Measurements from ENCODE around the gene ADGRA1. TPM values are rescaled to one million over a fixed set of nuclear protein-coding genes. Genes with fewer than 3 reads are reported as not detected.

The ADGRA1 gene
- total and polyA plus RNA-seq, 2 experiments from 2014 or later, result not detected

- TF ChIP-seq EZH2 (IDR thresholded peaks at IDR 0.05; ENCODE audit: insufficient read depth, poor library complexity, severe bottlenecking), result no peak
- no peak for TF ChIP-seq EZH2phosphoT487 (IDR thresholded peaks at IDR 0.05; ENCODE audit: insufficient read depth, low read depth)
Observed at GRCh38 chr10:133158756-133159610, 71.3 kb downstream of the ADGRA1 start.

GRCh38 chr10:133159611-133159949 is 71.9 kb downstream of the ADGRA1 start:
- Histone ChIP-seq H3K79me2 (ENCODE audit: insufficient read depth) (no peaks in the 10 kb centered on the region), H3K4me3 (no peak overlapping the region), H3K4me2 (ENCODE audit: unreplicated experiment) (no peak overlapping the region), H3K36me3 (ENCODE audit: low read depth) (no peaks in the 10 kb centered on the region), H3K4me1 (ENCODE audit: insufficient read depth) (no peaks in the 10 kb centered on the region), H3K27me3 (replicated peaks; ENCODE audit: insufficient read depth) (peaks cover 13% of the 10 kb centered on the region; the same call in 1 of the 2 replicates), H4K20me1 (ENCODE audit: insufficient read depth) (no peaks in the 10 kb centered on the region), H3K9ac (no peak overlapping the region), H2AFZ (no peak overlapping the region), H3K27ac (no peak overlapping the region), H3F3A (ENCODE audit: insufficient read depth) (no peaks in the 10 kb centered on the region), H3K9me3 (ENCODE audit: low read depth) (no peaks in the 10 kb centered on the region), H3K9me2 (ENCODE audit: insufficient read depth) (no peaks in the 10 kb centered on the region)
- WGBS, 2 experiments (ENCODE audit: low coverage in 1 of 2, low lambda C conversion rate in 2 of 2, missing lambda C conversion rate in 2 of 2), result 12% methylated on average over 2 to 15 of the region's 18 CpGs
- no peak for DNase-seq
- in situ Hi-C loops (cut with MboI), result no loop called here
- TF ChIP-seq EZH2 (IDR thresholded peaks at IDR 0.05; ENCODE audit: insufficient read depth, poor library complexity, severe bottlenecking) (no peak), EZH2phosphoT487 (IDR thresholded peaks at IDR 0.05; ENCODE audit: insufficient read depth, low read depth) (no peak)

More at GRCh38 chr10:133158756-133159610, 71.3 kb downstream of the ADGRA1 start:
- Histone ChIP-seq H3K36me3 (ENCODE audit: low read depth) (no peaks in the 10 kb centered on the region), H3K4me1 (ENCODE audit: insufficient read depth) (no peaks in the 10 kb centered on the region), H3K4me2 (ENCODE audit: unreplicated experiment) (no peak overlapping the region), H3K27me3 (replicated peaks; ENCODE audit: insufficient read depth) (peaks cover 19% of the 10 kb centered on the region), H2AFZ (no peak overlapping the region), H3K9me3 (ENCODE audit: low read depth) (no peaks in the 10 kb centered on the region), H3K79me2 (ENCODE audit: insufficient read depth) (no peaks in the 10 kb centered on the region), H3F3A (ENCODE audit: insufficient read depth) (no peaks in the 10 kb centered on the region), H3K27ac (no peak overlapping the region), H4K20me1 (ENCODE audit: insufficient read depth) (no peaks in the 10 kb centered on the region), H3K4me3 (no peak overlapping the region), H3K9me2 (ENCODE audit: insufficient read depth) (no peaks in the 10 kb centered on the region), H3K9ac (no peak overlapping the region)
- in situ Hi-C loops (cut with MboI), result no loop called here
- WGBS, 2 experiments (ENCODE audit: low coverage in 1 of 2, low lambda C conversion rate in 2 of 2, missing lambda C conversion rate in 2 of 2), result 34 to 37% methylated on average over 19 to 23 of the region's 23 CpGs
- peak; percentile 27 for DNase-seq

GRCh38 chr10:133159950-133160825 is 72.5 kb downstream of the ADGRA1 start, which contains the start of gene KNDC1:
KNDC1 (plus strand) TSS chr10:133160219; CDS start chr10:133160468, 249 bp downstream.
- in situ Hi-C loops (cut with MboI), result no loop called here
- WGBS, 2 experiments (ENCODE audit: low coverage in 1 of 2, low lambda C conversion rate in 2 of 2, missing lambda C conversion rate in 2 of 2), result 3% methylated on average over 57 of the region's 108 CpGs; no CpG with 5 or more reads in 1 of the 2 experiments
- no peaks in the 10 kb centered on the region for H3K36me3 ChIP-seq (ENCODE audit: low read depth)

GRCh38 chr10:133160826-133161471 is 73.2 kb downstream of the ADGRA1 start:
- Histone ChIP-seq H4K20me1 (ENCODE audit: insufficient read depth) (no peaks in the 10 kb centered on the region), H3K4me3 (peak overlapping the region; percentile 70), H3K27ac (no peak overlapping the region), H3K79me2 (ENCODE audit: insufficient read depth) (no peaks in the 10 kb centered on the region), H3F3A (ENCODE audit: insufficient read depth) (no peaks in the 10 kb centered on the region), H3K9ac (peak overlapping the region; percentile 55), H3K4me2 (ENCODE audit: unreplicated experiment) (peak overlapping the region; percentile 79), H3K9me3 (ENCODE audit: low read depth) (no peaks in the 10 kb centered on the region), H3K9me2 (ENCODE audit: insufficient read depth) (no peaks in the 10 kb centered on the region), H3K4me1 (ENCODE audit: insufficient read depth) (no peaks in the 10 kb centered on the region), H3K36me3 (ENCODE audit: low read depth) (no peaks in the 10 kb centered on the region), H3K27me3 (replicated peaks; ENCODE audit: insufficient read depth) (peaks cover 9% of the 10 kb centered on the region; the same call in 1 of the 2 replicates), H2AFZ (peak overlapping the region; percentile 43)
- 8 to 10% methylated on average over 21 to 23 of the region's 29 CpGs for WGBS, 2 experiments (ENCODE audit: low coverage in 1 of 2, low lambda C conversion rate in 2 of 2, missing lambda C conversion rate in 2 of 2)
- in situ Hi-C loops (cut with MboI), result no loop called here
- TF ChIP-seq EZH2phosphoT487 (IDR thresholded peaks at IDR 0.05; ENCODE audit: insufficient read depth, low read depth), result no peak
- TF ChIP-seq EZH2 (IDR thresholded peaks at IDR 0.05; ENCODE audit: insufficient read depth, poor library complexity, severe bottlenecking), result no peak
- no peak for DNase-seq

More at GRCh38 chr10:133159950-133160825, 72.5 kb downstream of the ADGRA1 start, which contains the start of gene KNDC1:
- H3K4me2 ChIP-seq (ENCODE audit: unreplicated experiment), result peak within 1 kb of the TSS; percentile 79
- H3K4me3 ChIP-seq, result peak within 1 kb of the TSS; percentile 70
- no peaks in the 10 kb centered on the region for H3F3A ChIP-seq (ENCODE audit: insufficient read depth)
- TF ChIP-seq EZH2phosphoT487 (IDR thresholded peaks at IDR 0.05; ENCODE audit: insufficient read depth, low read depth) (no peak), EZH2 (IDR thresholded peaks at IDR 0.05; ENCODE audit: insufficient read depth, poor library complexity, severe bottlenecking) (no peak)
- no peaks in the 10 kb centered on the region for H4K20me1 ChIP-seq (ENCODE audit: insufficient read depth)
- no peaks in the 10 kb centered on the region for H3K4me1 ChIP-seq (ENCODE audit: insufficient read depth)
- H3K27me3 ChIP-seq (replicated peaks; ENCODE audit: insufficient read depth), result peaks cover 9% of the 10 kb centered on the region; the same call in 1 of the 2 replicates
- no peaks in the 10 kb centered on the region for H3K79me2 ChIP-seq (ENCODE audit: insufficient read depth)
- H3K9me2 ChIP-seq (ENCODE audit: insufficient read depth), result no peaks in the 10 kb centered on the region
- no peak within 1 kb of the TSS for H3K27ac ChIP-seq
- peak; percentile 72 for DNase-seq
- H3K9me3 ChIP-seq (ENCODE audit: low read depth), result no peaks in the 10 kb centered on the region
- peak within 1 kb of the TSS; percentile 43 for H2AFZ ChIP-seq
- H3K9ac ChIP-seq, result peak within 1 kb of the TSS; percentile 55
